Kidney epithelial cell (primary cell): ENCODE data around the gene RNF183. TPM values are rescaled to one million over a fixed set of nuclear protein-coding genes. Genes with fewer than 3 reads are reported as not detected.

Experiments used
- DNase-seq: peaks from one replicate; pipeline ENCODE4 v3.0.0-alpha.2; 2010; ENCODE audit warnings: low read depth
- H3K27me3 ChIP-seq: 2 replicates; pipeline ENCODE4 v1.6.0; 2011; ENCODE audit warnings: low read length; ENCODE audit not compliant: control insufficient read depth, insufficient read depth
- H3K36me3 ChIP-seq: 2 replicates; pipeline ENCODE4 v1.5.1; 2011; ENCODE audit warnings: low read length; ENCODE audit not compliant: control insufficient read depth, insufficient read depth
- H3K4me3 ChIP-seq: 2 replicates; pipeline ENCODE4 v1.5.1; 2011; ENCODE audit warnings: low read depth, mild to moderate bottlenecking, control low read depth, low read length
- total RNA-seq: library from RNA; depleted of rRNA; stranded (reverse); fragments of >200 nt; gene quantifications from 2 replicates; pipeline ENCODE4 v1.2.3, GENCODE V29; 2015
- TF ChIP-seq, protein P1 (sequence below): IDR thresholded peaks from 2 replicates; pipeline ENCODE4 v1.5.1; 2011; ENCODE audit warnings: mild to moderate bottlenecking, moderate library complexity, low read length, control low read depth, inconsistent platforms; ENCODE audit not compliant: insufficient read depth, poor library complexity, severe bottlenecking

The RNF183 gene
- total RNA-seq, 1 donor from 2014 or later: not detected

DNA sequence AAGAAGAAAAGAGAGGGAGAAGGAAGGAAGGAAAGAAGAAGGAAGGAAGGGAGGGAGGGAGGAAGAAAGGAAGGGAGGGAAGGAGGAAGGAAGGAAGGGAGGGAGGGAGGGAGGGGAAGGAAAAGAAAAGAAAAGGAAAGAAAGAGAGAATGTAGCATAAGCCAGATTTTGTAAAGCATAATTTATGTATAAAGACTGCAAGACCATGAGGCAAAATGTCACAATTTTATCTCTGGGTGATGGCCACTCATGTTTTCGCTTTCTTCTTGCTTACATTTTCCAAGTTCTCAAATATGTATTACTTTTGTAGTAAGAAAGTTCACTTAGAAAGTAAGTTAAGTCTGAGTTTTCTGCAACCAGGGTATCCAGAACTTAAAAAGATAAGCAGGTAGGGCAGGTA lies 3.4 kb upstream of the RNF183 start:
- TF ChIP-seq, protein P1, sequence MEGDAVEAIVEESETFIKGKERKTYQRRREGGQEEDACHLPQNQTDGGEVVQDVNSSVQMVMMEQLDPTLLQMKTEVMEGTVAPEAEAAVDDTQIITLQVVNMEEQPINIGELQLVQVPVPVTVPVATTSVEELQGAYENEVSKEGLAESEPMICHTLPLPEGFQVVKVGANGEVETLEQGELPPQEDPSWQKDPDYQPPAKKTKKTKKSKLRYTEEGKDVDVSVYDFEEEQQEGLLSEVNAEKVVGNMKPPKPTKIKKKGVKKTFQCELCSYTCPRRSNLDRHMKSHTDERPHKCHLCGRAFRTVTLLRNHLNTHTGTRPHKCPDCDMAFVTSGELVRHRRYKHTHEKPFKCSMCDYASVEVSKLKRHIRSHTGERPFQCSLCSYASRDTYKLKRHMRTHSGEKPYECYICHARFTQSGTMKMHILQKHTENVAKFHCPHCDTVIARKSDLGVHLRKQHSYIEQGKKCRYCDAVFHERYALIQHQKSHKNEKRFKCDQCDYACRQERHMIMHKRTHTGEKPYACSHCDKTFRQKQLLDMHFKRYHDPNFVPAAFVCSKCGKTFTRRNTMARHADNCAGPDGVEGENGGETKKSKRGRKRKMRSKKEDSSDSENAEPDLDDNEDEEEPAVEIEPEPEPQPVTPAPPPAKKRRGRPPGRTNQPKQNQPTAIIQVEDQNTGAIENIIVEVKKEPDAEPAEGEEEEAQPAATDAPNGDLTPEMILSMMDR: no peak
- DNase-seq: no peak
- H3K36me3 ChIP-seq: no peaks in the 10 kb centered on the region
- no peak overlapping the region for H3K4me3 ChIP-seq
- no peaks in the 10 kb centered on the region for H3K27me3 ChIP-seq

DNA sequence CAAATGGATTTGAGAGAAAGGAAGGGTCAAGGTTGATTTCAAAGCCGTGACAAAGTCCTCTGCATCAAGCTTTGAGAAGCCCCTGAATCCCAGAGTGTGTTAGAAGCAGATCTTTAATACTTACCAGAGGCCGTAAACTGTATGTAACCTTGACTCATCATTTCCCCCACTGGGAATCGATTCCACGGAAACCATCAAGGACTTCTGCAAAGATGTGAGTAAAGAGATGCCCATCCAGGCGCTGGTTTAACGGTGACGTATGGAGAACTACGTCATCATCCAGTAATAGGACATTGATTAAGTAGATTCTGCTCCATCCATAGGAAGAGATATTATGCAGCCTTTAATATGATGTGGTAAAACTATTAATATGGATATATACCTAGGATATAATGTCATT lies 1.6 kb downstream of the RNF183 start:
- no peak for DNase-seq
- Histone ChIP-seq H3K36me3 (no peaks in the 10 kb centered on the region), H3K27me3 (no peaks in the 10 kb centered on the region), H3K4me3 (no peak overlapping the region)
- TF ChIP-seq, protein P1: no peak

DNA sequence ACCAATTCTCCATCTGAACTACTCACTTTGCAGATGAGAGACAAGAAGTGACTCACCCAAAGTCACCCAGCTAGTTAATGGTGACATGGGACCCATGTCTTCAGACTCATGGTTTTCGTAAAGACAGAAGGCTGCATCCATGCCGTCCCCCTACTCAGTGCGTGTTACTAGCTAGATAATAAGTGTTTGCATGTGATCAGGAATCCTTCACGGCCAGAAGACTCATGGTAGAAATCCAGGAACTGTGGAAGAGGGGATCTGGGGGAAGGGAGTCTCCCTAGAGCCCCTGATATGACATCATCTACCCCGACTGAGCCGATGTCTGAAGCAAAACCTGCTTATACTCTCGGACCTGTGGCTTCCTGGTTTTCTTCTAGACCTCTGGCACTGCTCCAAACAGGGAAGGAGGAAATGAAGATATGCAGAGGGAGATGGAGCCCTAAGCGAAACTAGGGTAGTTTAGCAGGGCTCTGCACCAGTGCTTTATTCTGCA lies 3.3 kb downstream of the RNF183 start:
- peak; percentile 9 for DNase-seq
- H3K27me3 ChIP-seq: no peaks in the 10 kb centered on the region
- TF ChIP-seq, protein P1: no peak

GRCh38 chr9:113298924-113299770 lies 4.0 kb downstream of the RNF183 start:
- DNase-seq: no peak
- TF ChIP-seq, protein P1: no peak
- no peak overlapping the region for H3K4me3 ChIP-seq
- H3K27me3 ChIP-seq: no peaks in the 10 kb centered on the region
- no peaks in the 10 kb centered on the region for H3K36me3 ChIP-seq

More for the DNA sequence above, 3.3 kb downstream of the RNF183 start:
- H3K36me3 ChIP-seq: no peaks in the 10 kb centered on the region
- no peak overlapping the region for H3K4me3 ChIP-seq

GRCh38 chr9:113298311-113298710 lies 4.9 kb downstream of the RNF183 start:
- no peaks in the 10 kb centered on the region for H3K36me3 ChIP-seq
- TF ChIP-seq, protein P1: no peak
- no peak overlapping the region for H3K4me3 ChIP-seq
- no peak for DNase-seq
- no peaks in the 10 kb centered on the region for H3K27me3 ChIP-seq
